Hepatocyte (in vitro differentiated cells): ENCODE measurements around the gene TEN1. TPM values are rescaled to one million over a fixed set of nuclear protein-coding genes. Genes with fewer than 3 reads are reported as not detected.

ENCODE experiments used
- DNase-seq: peaks from one replicate; pipeline ENCODE4 v3.0.0-alpha.2; 2016; ENCODE audit warnings: low spot score
- H2AFZ ChIP-seq: fragments of 200-600 bp; sonication (generic); 2 replicates; pipeline ENCODE4 v1.6.0; 2016; ENCODE audit warnings: antibody characterized with exemption, mild to moderate bottlenecking
- H3K27ac ChIP-seq: fragments of 200-600 bp; sonication (generic); 2 replicates; pipeline ENCODE4 v1.5.1; 2016; ENCODE audit warnings: mild to moderate bottlenecking
- H3K27me3 ChIP-seq: fragments of 200-600 bp; sonication (generic); 2 replicates; pipeline ENCODE4 v1.6.1; 2016
- H3K36me3 ChIP-seq: fragments of 200-600 bp; sonication (generic); replicated peaks from 2 replicates; pipeline ENCODE4 v1.5.1; 2016; ENCODE audit warnings: low read depth; ENCODE audit not compliant: insufficient read depth
- H3K4me1 ChIP-seq: fragments of 200-600 bp; sonication (generic); 2 replicates; pipeline ENCODE4 v1.5.1; 2016; ENCODE audit warnings: mild to moderate bottlenecking, moderate library complexity; ENCODE audit not compliant: insufficient read depth
- H3K4me2 ChIP-seq: fragments of 200-600 bp; sonication (generic); 2 replicates; pipeline ENCODE4 v1.6.0; 2016
- H3K4me3 ChIP-seq: fragments of 200-600 bp; sonication (generic); 2 replicates; pipeline ENCODE4 v1.5.1; 2016; ENCODE audit warnings: mild to moderate bottlenecking
- H3K79me2 ChIP-seq: fragments of 200-600 bp; sonication (generic); 2 replicates; pipeline ENCODE4 v1.6.0; 2017; ENCODE audit warnings: mild to moderate bottlenecking
- H3K9me2 ChIP-seq: fragments of 200-600 bp; sonication (generic); replicated peaks from 2 replicates; pipeline ENCODE4 v1.6.0; 2017; ENCODE audit warnings: mild to moderate bottlenecking; ENCODE audit not compliant: insufficient read depth
- H3K9me3 ChIP-seq: fragments of 200-600 bp; sonication (generic); 2 replicates; pipeline ENCODE4 v1.5.1; 2016; ENCODE audit warnings: low read depth, mild to moderate bottlenecking
- H4K20me1 ChIP-seq: fragments of 200-600 bp; sonication (generic); 2 replicates; pipeline ENCODE4 v1.6.0; 2016; ENCODE audit warnings: mild to moderate bottlenecking; ENCODE audit not compliant: insufficient read depth, poor library complexity, severe bottlenecking
- EZH2 ChIP-seq: fragments of 200-600 bp; sonication (generic); IDR thresholded peaks from 2 replicates; pipeline ENCODE4 v1.6.1; 2016; ENCODE audit warnings: antibody characterized with exemption, mild to moderate bottlenecking, borderline replicate concordance
- EZH2phosphoT487 ChIP-seq: fragments of 200-600 bp; sonication (generic); IDR thresholded peaks from one replicate; pipeline ENCODE4 v1.6.1; 2018; ENCODE audit warnings: antibody characterized with exemption, mild to moderate bottlenecking, low read depth, moderate library complexity; ENCODE audit not compliant: unreplicated experiment, severe bottlenecking
- WGBS: methylation state at CpG from one replicate; pipeline ENCODE4 v1.1.6; 2016; ENCODE audit warnings: low lambda C conversion rate; ENCODE audit errors: missing lambda C conversion rate; 5-methylcytosine and 5-hydroxymethylcytosine counted together
- polyA plus RNA-seq: library from polyadenylated mRNA; unstranded; fragments of >200 nt; fragmentation: Nextera tagmentation; extraction: Ambion mirVana; gene quantifications from 2 replicates; pipeline ENCODE4 v1.2.1, GENCODE V29; 2016
- total RNA-seq: library from RNA; depleted of rRNA; stranded (reverse); fragments of >200 nt; gene quantifications from 2 replicates; pipeline ENCODE4 v1.2.3, GENCODE V29; 2014
- TF ChIP-seq, protein P1 (sequence below): fragments of 200-600 bp; sonication (generic); IDR thresholded peaks from 2 replicates; pipeline ENCODE4 v1.5.1; 2016; ENCODE audit warnings: antibody characterized with exemption, mild to moderate bottlenecking; ENCODE audit not compliant: poor library complexity

Gene TEN1
- total and polyA plus RNA-seq, 2 experiments from 2014 or later: 13.3 to 29.9 TPM

- TF ChIP-seq, protein P1, sequence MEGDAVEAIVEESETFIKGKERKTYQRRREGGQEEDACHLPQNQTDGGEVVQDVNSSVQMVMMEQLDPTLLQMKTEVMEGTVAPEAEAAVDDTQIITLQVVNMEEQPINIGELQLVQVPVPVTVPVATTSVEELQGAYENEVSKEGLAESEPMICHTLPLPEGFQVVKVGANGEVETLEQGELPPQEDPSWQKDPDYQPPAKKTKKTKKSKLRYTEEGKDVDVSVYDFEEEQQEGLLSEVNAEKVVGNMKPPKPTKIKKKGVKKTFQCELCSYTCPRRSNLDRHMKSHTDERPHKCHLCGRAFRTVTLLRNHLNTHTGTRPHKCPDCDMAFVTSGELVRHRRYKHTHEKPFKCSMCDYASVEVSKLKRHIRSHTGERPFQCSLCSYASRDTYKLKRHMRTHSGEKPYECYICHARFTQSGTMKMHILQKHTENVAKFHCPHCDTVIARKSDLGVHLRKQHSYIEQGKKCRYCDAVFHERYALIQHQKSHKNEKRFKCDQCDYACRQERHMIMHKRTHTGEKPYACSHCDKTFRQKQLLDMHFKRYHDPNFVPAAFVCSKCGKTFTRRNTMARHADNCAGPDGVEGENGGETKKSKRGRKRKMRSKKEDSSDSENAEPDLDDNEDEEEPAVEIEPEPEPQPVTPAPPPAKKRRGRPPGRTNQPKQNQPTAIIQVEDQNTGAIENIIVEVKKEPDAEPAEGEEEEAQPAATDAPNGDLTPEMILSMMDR: no peak
- no peak for TF ChIP-seq EZH2
- no peak for TF ChIP-seq EZH2phosphoT487
- H4K20me1 ChIP-seq: no peaks in the 10 kb centered on the region
- WGBS: 32% methylated on average over 6 of the region's 6 CpGs
- H2AFZ ChIP-seq: no peak overlapping the region
- H3K9me3 ChIP-seq: no peaks in the 10 kb centered on the region
- no peaks in the 10 kb centered on the region for H3K36me3 ChIP-seq
- no peak for DNase-seq
- H3K79me2 ChIP-seq: peaks cover 32% of the 10 kb centered on the region
- H3K4me3 ChIP-seq: no peak overlapping the region
- peak overlapping the region; percentile 23 for H3K4me2 ChIP-seq
- H3K27me3 ChIP-seq: no peaks in the 10 kb centered on the region
- peaks cover 32% of the 10 kb centered on the region for H3K4me1 ChIP-seq
- peak overlapping the region; percentile 97 for H3K27ac ChIP-seq
- no peaks in the 10 kb centered on the region for H3K9me2 ChIP-seq
Observed at GRCh38 chr17:75983501-75984181, 4.6 kb downstream of the TEN1 start.

GRCh38 chr17:75985986-75986385, 6.9 kb downstream of the TEN1 start:
- no peaks in the 10 kb centered on the region for H3K36me3 ChIP-seq
- H3K4me1 ChIP-seq: peaks cover 21% of the 10 kb centered on the region
- no peaks in the 10 kb centered on the region for H4K20me1 ChIP-seq
- H3K9me3 ChIP-seq: no peaks in the 10 kb centered on the region
- H3K4me2 ChIP-seq: no peak overlapping the region
- H3K9me2 ChIP-seq: no peaks in the 10 kb centered on the region
- no peak overlapping the region for H2AFZ ChIP-seq
- H3K4me3 ChIP-seq: no peak overlapping the region
- H3K27ac ChIP-seq: no peak overlapping the region
- DNase-seq: no peak
- peaks cover 23% of the 10 kb centered on the region for H3K79me2 ChIP-seq
- WGBS: 88% methylated on average over 4 of the region's 4 CpGs
- H3K27me3 ChIP-seq: no peaks in the 10 kb centered on the region
- TF ChIP-seq EZH2 (no peak), EZH2phosphoT487 (no peak)
- TF ChIP-seq, protein P1: no peak

- H3K4me1 ChIP-seq: peaks cover 11% of the 10 kb centered on the region
- no peaks in the 10 kb centered on the region for H3K9me2 ChIP-seq
- H3K36me3 ChIP-seq: no peaks in the 10 kb centered on the region
- TF ChIP-seq EZH2phosphoT487: no peak
- TF ChIP-seq, protein P1: no peak
- no peak for TF ChIP-seq EZH2
- no peaks in the 10 kb centered on the region for H3K9me3 ChIP-seq
- no peak overlapping the region for H3K4me3 ChIP-seq
- H3K4me2 ChIP-seq: no peak overlapping the region
- no peaks in the 10 kb centered on the region for H3K27me3 ChIP-seq
- H2AFZ ChIP-seq: no peak overlapping the region
- H3K79me2 ChIP-seq: peaks cover 16% of the 10 kb centered on the region
- 84% methylated on average over 4 of the region's 4 CpGs for whole genome bisulfite sequencing
- no peak for DNase-seq
- H3K27ac ChIP-seq: no peak overlapping the region
- H4K20me1 ChIP-seq: no peaks in the 10 kb centered on the region
Observed at GRCh38 chr17:75987041-75987440, 8.0 kb downstream of the TEN1 start.
